ENCODE data around the gene CDK1. TPM values are rescaled to one million over a fixed set of nuclear protein-coding genes. Genes with fewer than 3 reads are reported as not detected.

Gene CDK1
- total RNA-seq, 1 experiment from 2014 or later, result 98.9 TPM

Other genes starting within 250 kb of the CDK1 start
- 6.9 to 8.3 TPM (median 7.3 TPM) in 3 replicates for gene RHOBTB1, start 165.7 kb downstream of the CDK1 start, total RNA-seq (2021)

All from WTC11 (cell line).